ENCODE data around the gene PPFIBP2. TPM values are rescaled to one million over a fixed set of nuclear protein-coding genes. Genes with fewer than 3 reads are reported as not detected.

The PPFIBP2 gene
- total and polyA plus RNA-seq, 2 donors (not counting 1 experiment from before 2014, with no cell fraction given): 22.3 to 175 TPM

DNA sequence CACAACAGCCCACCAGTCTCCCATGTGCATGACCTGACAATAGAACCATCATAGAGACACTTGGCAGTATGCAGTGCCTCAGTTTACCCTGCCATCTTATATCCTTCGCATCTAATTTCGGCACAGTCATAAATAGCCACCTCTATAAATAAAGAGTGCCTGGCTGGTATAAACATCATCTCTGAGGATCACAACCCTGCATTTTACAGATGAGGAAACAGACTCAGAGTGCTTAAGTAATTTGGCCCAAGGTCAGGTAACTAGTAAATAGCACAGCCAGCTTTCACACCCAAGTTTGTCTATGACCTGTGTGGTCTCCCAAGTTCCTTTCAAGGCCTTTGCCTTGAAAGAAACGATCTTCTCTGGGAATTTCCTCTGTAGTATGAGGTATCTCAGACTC is 114.9 kb downstream of the PPFIBP2 start:
- no peak overlapping the region for H2AFZ ChIP-seq (ENCODE audit: insufficient read depth, low read depth, low read length, poor library complexity, severe bottlenecking)
- peaks cover 0 to 73% of the 10 kb centered on the region in 2 experiments for H3K36me3 ChIP-seq (replicated peaks in 1 of 2; ENCODE audit: control extremely low read depth in 1 of 2, control insufficient read depth in 1 of 2, extremely low read depth in 1 of 2, insufficient read depth in 2 of 2, low read length in 1 of 2)
- H3K9ac ChIP-seq (ENCODE audit: low read length): no peak overlapping the region
- ATAC-seq (ENCODE audit: low read depth) (no peak), DNase-seq (no peak)
- no peak overlapping the region for H3K27ac ChIP-seq (ENCODE audit: low read length in 2 of 2)
- no peaks in the 10 kb centered on the region for H3K9me3 ChIP-seq (ENCODE audit: control extremely low read depth in 1 of 3, control insufficient read depth in 2 of 3, insufficient read depth in 1 of 3, low read length in 2 of 3)
- H3K79me2 ChIP-seq (ENCODE audit: control insufficient read depth, insufficient read depth, low read length): no peaks in the 10 kb centered on the region
- ChIA-PET CTCF (no interaction called here), POLR2A (no interaction called here)
- H4K20me1 ChIP-seq (ENCODE audit: control insufficient read depth, insufficient read depth, low read length, poor library complexity, severe bottlenecking): no peaks in the 10 kb centered on the region
- intact Hi-C loops (cut with micrococcal nuclease): no loop called here
- H3K4me1 ChIP-seq (ENCODE audit: control insufficient read depth in 2 of 2, insufficient read depth in 2 of 2, low read length in 2 of 2): no peaks in the 10 kb centered on the region
- Mint-ChIP-seq H3K27me3 (no peaks in the 10 kb centered on the region), H3K27ac (no peak overlapping the region), H3K9me3 (ENCODE audit: insufficient read depth) (no peaks in the 10 kb centered on the region), H3K4me3 (no peak overlapping the region), H3K4me1 (no peaks in the 10 kb centered on the region)
- TF ChIP-seq, protein P1, sequence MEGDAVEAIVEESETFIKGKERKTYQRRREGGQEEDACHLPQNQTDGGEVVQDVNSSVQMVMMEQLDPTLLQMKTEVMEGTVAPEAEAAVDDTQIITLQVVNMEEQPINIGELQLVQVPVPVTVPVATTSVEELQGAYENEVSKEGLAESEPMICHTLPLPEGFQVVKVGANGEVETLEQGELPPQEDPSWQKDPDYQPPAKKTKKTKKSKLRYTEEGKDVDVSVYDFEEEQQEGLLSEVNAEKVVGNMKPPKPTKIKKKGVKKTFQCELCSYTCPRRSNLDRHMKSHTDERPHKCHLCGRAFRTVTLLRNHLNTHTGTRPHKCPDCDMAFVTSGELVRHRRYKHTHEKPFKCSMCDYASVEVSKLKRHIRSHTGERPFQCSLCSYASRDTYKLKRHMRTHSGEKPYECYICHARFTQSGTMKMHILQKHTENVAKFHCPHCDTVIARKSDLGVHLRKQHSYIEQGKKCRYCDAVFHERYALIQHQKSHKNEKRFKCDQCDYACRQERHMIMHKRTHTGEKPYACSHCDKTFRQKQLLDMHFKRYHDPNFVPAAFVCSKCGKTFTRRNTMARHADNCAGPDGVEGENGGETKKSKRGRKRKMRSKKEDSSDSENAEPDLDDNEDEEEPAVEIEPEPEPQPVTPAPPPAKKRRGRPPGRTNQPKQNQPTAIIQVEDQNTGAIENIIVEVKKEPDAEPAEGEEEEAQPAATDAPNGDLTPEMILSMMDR (IDR thresholded peaks at IDR 0.05): no peak
- TF ChIP-seq EZH2 (IDR thresholded peaks at IDR 0.05; ENCODE audit: borderline replicate concordance, insufficient read depth, low read depth, low read length, poor library complexity, severe bottlenecking): no peak
- 84% methylated on average over 3 of the region's 3 CpGs for WGBS (ENCODE audit: insufficient coverage)
- H3K27me3 ChIP-seq (replicated peaks in 1 of 4; ENCODE audit: control extremely low read depth in 1 of 4, control insufficient read depth in 3 of 4, insufficient read depth in 4 of 4, low read length in 3 of 4): no peaks in the 10 kb centered on the region
- H3K4me2 ChIP-seq (replicated peaks; ENCODE audit: low read depth, low read length, poor library complexity, severe bottlenecking): no peak overlapping the region
- no peak overlapping the region for H3K4me3 ChIP-seq (ENCODE audit: control extremely low read depth in 1 of 5, extremely low read depth in 1 of 5, insufficient read depth in 1 of 5, low read depth in 2 of 5, low read length in 4 of 5)

DNA sequence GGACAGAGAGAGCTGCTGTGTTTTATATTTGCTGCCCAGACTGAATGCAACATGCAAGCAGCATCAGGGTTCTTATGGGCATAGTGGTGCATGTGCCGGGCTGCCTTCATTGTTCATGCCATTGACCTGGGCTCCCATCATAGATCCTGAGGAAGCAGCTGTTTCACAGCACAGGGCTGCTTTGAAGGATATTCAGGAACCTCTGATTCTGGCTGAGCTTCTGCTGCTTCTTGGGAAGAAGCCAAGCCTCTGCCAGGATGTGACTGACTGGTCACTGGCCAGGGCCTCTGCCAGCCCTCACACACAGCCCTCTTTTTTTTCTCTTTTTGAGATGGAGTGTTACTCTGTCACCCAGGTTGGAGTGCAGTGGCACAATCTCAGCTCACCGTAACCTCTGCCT is 116.2 kb downstream of the PPFIBP2 start:
- no peak overlapping the region for H3K4me3 ChIP-seq (ENCODE audit: control extremely low read depth in 1 of 5, extremely low read depth in 1 of 5, insufficient read depth in 1 of 5, low read depth in 2 of 5, low read length in 4 of 5)
- H3K4me2 ChIP-seq (replicated peaks; ENCODE audit: low read depth, low read length, poor library complexity, severe bottlenecking): no peak overlapping the region
- ATAC-seq (ENCODE audit: low read depth): no peak
- H3K27ac ChIP-seq (ENCODE audit: low read length in 2 of 2): no peak overlapping the region
- H3K9ac ChIP-seq (ENCODE audit: low read length): no peak overlapping the region
- 100% methylated on average over 1 of the region's 2 CpGs for WGBS (ENCODE audit: insufficient coverage)
- H3K9me3 Mint-ChIP-seq (ENCODE audit: insufficient read depth): no peaks in the 10 kb centered on the region
- H3K27ac Mint-ChIP-seq: no peak overlapping the region
- ChIA-PET CTCF (no interaction called here), POLR2A (no interaction called here)
- no peaks in the 10 kb centered on the region for H3K4me1 Mint-ChIP-seq
- H3K4me3 Mint-ChIP-seq: no peak overlapping the region
- H3K27me3 ChIP-seq (replicated peaks in 1 of 4; ENCODE audit: control extremely low read depth in 1 of 4, control insufficient read depth in 3 of 4, insufficient read depth in 4 of 4, low read length in 3 of 4): no peaks in the 10 kb centered on the region
- H3K9me3 ChIP-seq (ENCODE audit: control extremely low read depth in 1 of 3, control insufficient read depth in 2 of 3, insufficient read depth in 1 of 3, low read length in 2 of 3): no peaks in the 10 kb centered on the region
- no peak for DNase-seq
- intact Hi-C loops (cut with micrococcal nuclease): no loop called here
- no peaks in the 10 kb centered on the region for H3K27me3 Mint-ChIP-seq
- peaks cover 0 to 78% of the 10 kb centered on the region in 2 experiments for H3K36me3 ChIP-seq (replicated peaks in 1 of 2; ENCODE audit: control extremely low read depth in 1 of 2, control insufficient read depth in 1 of 2, extremely low read depth in 1 of 2, insufficient read depth in 2 of 2, low read length in 1 of 2)
- no peaks in the 10 kb centered on the region for H3K4me1 ChIP-seq (ENCODE audit: control insufficient read depth in 2 of 2, insufficient read depth in 2 of 2, low read length in 2 of 2)
- no peaks in the 10 kb centered on the region for H4K20me1 ChIP-seq (ENCODE audit: control insufficient read depth, insufficient read depth, low read length, poor library complexity, severe bottlenecking)
- H2AFZ ChIP-seq (ENCODE audit: insufficient read depth, low read depth, low read length, poor library complexity, severe bottlenecking): no peak overlapping the region
- no peaks in the 10 kb centered on the region for H3K79me2 ChIP-seq (ENCODE audit: control insufficient read depth, insufficient read depth, low read length)
- no peak for TF ChIP-seq EZH2 (IDR thresholded peaks at IDR 0.05; ENCODE audit: borderline replicate concordance, insufficient read depth, low read depth, low read length, poor library complexity, severe bottlenecking)
- TF ChIP-seq, protein P1 (IDR thresholded peaks at IDR 0.05): no peak

All from B cell (primary cell).